Smooth muscle cell (in vitro differentiated cells): Measurements from ENCODE around the gene GALNT17. TPM values are rescaled to one million over a fixed set of nuclear protein-coding genes. Genes with fewer than 3 reads are reported as not detected.

Experiments
- DNase-seq: peaks from one replicate; lab custom pipeline; 2025; ENCODE audit not compliant: unreplicated experiment; lab: John Stamatoyannopoulos, UW
- H2AFZ ChIP-seq: fragments of 200-600 bp; sonication (generic); 2 replicates; pipeline ENCODE4 v1.6.0; 2016; ENCODE audit warnings: antibody characterized with exemption, low read depth, mild to moderate bottlenecking
- H3F3A ChIP-seq: fragments of 200-600 bp; sonication (generic); 2 replicates; pipeline ENCODE4 v1.6.0; 2017; ENCODE audit warnings: antibody characterized with exemption, low read depth
- H3K27ac ChIP-seq: fragments of 200-600 bp; sonication (generic); 2 replicates; pipeline ENCODE4 v1.5.1; 2016; ENCODE audit warnings: low read depth, mild to moderate bottlenecking
- H3K27me3 ChIP-seq: fragments of 200-600 bp; sonication (generic); 2 replicates; pipeline ENCODE4 v1.6.1; 2016; ENCODE audit warnings: low read depth, mild to moderate bottlenecking
- H3K36me3 ChIP-seq: fragments of 200-600 bp; sonication (generic); 2 replicates; pipeline ENCODE4 v1.5.1; 2016; ENCODE audit warnings: low read depth
- H3K4me1 ChIP-seq: fragments of 200-600 bp; sonication (generic); 2 replicates; pipeline ENCODE4 v1.5.1; 2016; ENCODE audit warnings: low read depth
- H3K4me2 ChIP-seq: fragments of 200-600 bp; sonication (generic); 2 replicates; pipeline ENCODE4 v1.6.0; 2016; ENCODE audit warnings: mild to moderate bottlenecking
- H3K4me3 ChIP-seq: fragments of 200-600 bp; sonication (generic); 2 replicates; pipeline ENCODE4 v1.5.1; 2016; ENCODE audit warnings: mild to moderate bottlenecking
- H3K79me2 ChIP-seq: fragments of 200-600 bp; sonication (generic); 2 replicates; pipeline ENCODE4 v1.6.0; 2016; ENCODE audit warnings: low read depth, mild to moderate bottlenecking
- H3K9ac ChIP-seq: fragments of 200-600 bp; sonication (generic); 2 replicates; pipeline ENCODE4 v1.6.0; 2016; ENCODE audit warnings: low read depth
- H3K9me3 ChIP-seq: fragments of 200-600 bp; sonication (generic); replicated peaks from 2 replicates; pipeline ENCODE4 v1.5.1; 2016; ENCODE audit warnings: low read depth
- H4K20me1 ChIP-seq: fragments of 200-600 bp; sonication (generic); 2 replicates; pipeline ENCODE4 v1.6.0; 2016; ENCODE audit warnings: low read depth
- CTCF ChIP-seq: fragments of 200-600 bp; sonication (generic); IDR thresholded peaks from 2 replicates; pipeline ENCODE4 v1.5.1; 2017; ENCODE audit warnings: borderline replicate concordance, mild to moderate bottlenecking, antibody characterized with exemption; ENCODE audit not compliant: insufficient read depth, poor library complexity, severe bottlenecking
- WGBS: methylation state at CpG from one replicate; pipeline ENCODE4 v1.1.7; 2016; ENCODE audit warnings: low lambda C conversion rate; 5-methylcytosine and 5-hydroxymethylcytosine counted together
- polyA plus RNA-seq: library from polyadenylated mRNA; unstranded; fragments of >200 nt; fragmentation: Nextera tagmentation; extraction: Ambion mirVana; gene quantifications from 2 replicates; pipeline ENCODE4 v1.2.1, GENCODE V29; 2016
- total RNA-seq: library from RNA; depleted of rRNA; stranded (reverse); fragments of >200 nt; gene quantifications from 2 replicates; pipeline ENCODE4 v1.2.3, GENCODE V29; 2014

Gene GALNT17
- total and polyA plus RNA-seq, 2 experiments from 2014 or later = 0.38 to 0.45 TPM

- no peak for DNase-seq
- Histone ChIP-seq H3F3A (no peaks in the 10 kb centered on the region), H3K27ac (no peak overlapping the region), H3K9ac (no peak overlapping the region), H2AFZ (no peak overlapping the region), H3K4me3 (no peak overlapping the region), H3K4me1 (peaks cover 13% of the 10 kb centered on the region), H3K4me2 (no peak overlapping the region), H3K27me3 (peaks cover 12% of the 10 kb centered on the region), H3K79me2 (no peaks in the 10 kb centered on the region), H3K9me3 (no peaks in the 10 kb centered on the region), H3K36me3 (no peaks in the 10 kb centered on the region), H4K20me1 (no peaks in the 10 kb centered on the region)
- WGBS = 88% methylated on average over 8 of the region's 8 CpGs
- no peak for TF ChIP-seq CTCF
Measured at GRCh38 chr7:71555758-71556157, 423.8 kb downstream of the GALNT17 start.

- Histone ChIP-seq H3K27ac (no peak overlapping the region), H3K4me3 (no peak overlapping the region), H3K36me3 (no peaks in the 10 kb centered on the region), H4K20me1 (no peaks in the 10 kb centered on the region), H3K27me3 (peaks cover 19% of the 10 kb centered on the region), H3K4me2 (no peak overlapping the region), H3K79me2 (no peaks in the 10 kb centered on the region), H3F3A (no peaks in the 10 kb centered on the region), H3K9me3 (no peaks in the 10 kb centered on the region), H3K9ac (no peak overlapping the region), H2AFZ (no peak overlapping the region), H3K4me1 (peaks cover 13% of the 10 kb centered on the region)
- WGBS = 71% methylated on average over 6 of the region's 6 CpGs
- no peak for TF ChIP-seq CTCF
- DNase-seq = no peak
Measured at GRCh38 chr7:71558806-71559613, 427.1 kb downstream of the GALNT17 start.

- H2AFZ ChIP-seq = no peak overlapping the region
- no peaks in the 10 kb centered on the region for H4K20me1 ChIP-seq
- H3K9ac ChIP-seq = no peak overlapping the region
- H3K27ac ChIP-seq = no peak overlapping the region
- no peaks in the 10 kb centered on the region for H3K36me3 ChIP-seq
- WGBS = 83% methylated on average over 10 of the region's 10 CpGs
- no peaks in the 10 kb centered on the region for H3F3A ChIP-seq
- H3K4me3 ChIP-seq = no peak overlapping the region
- no peak overlapping the region for H3K4me2 ChIP-seq
- peaks cover 21% of the 10 kb centered on the region for H3K27me3 ChIP-seq
- H3K4me1 ChIP-seq = peaks cover 13% of the 10 kb centered on the region
- no peak for DNase-seq
- no peak for TF ChIP-seq CTCF
- no peaks in the 10 kb centered on the region for H3K9me3 ChIP-seq
- H3K79me2 ChIP-seq = no peaks in the 10 kb centered on the region
Measured at GRCh38 chr7:71560354-71560995, 428.5 kb downstream of the GALNT17 start.

GRCh38 chr7:71563276-71563675 lies 431.3 kb downstream of the GALNT17 start:
- H3K36me3 ChIP-seq = no peaks in the 10 kb centered on the region
- no peak overlapping the region for H3K27ac ChIP-seq
- peaks cover 13% of the 10 kb centered on the region for H3K4me1 ChIP-seq
- TF ChIP-seq CTCF = no peak
- H3K9ac ChIP-seq = no peak overlapping the region
- 87% methylated on average over 6 of the region's 6 CpGs for WGBS
- H2AFZ ChIP-seq = no peak overlapping the region
- H3F3A ChIP-seq = no peaks in the 10 kb centered on the region
- peaks cover 21% of the 10 kb centered on the region for H3K27me3 ChIP-seq
- DNase-seq = no peak
- no peaks in the 10 kb centered on the region for H4K20me1 ChIP-seq
- H3K4me3 ChIP-seq = no peak overlapping the region
- no peaks in the 10 kb centered on the region for H3K79me2 ChIP-seq
- no peak overlapping the region for H3K4me2 ChIP-seq
- no peaks in the 10 kb centered on the region for H3K9me3 ChIP-seq
